ENCODE results near the gene PARD6G. TPM values are rescaled to one million over a fixed set of nuclear protein-coding genes. Genes with fewer than 3 reads are reported as not detected.

Gene PARD6G
- total and polyA plus RNA-seq, 2 experiments from 2014 or later: 6.9 to 18.5 TPM

- TF ChIP-seq, protein P1, sequence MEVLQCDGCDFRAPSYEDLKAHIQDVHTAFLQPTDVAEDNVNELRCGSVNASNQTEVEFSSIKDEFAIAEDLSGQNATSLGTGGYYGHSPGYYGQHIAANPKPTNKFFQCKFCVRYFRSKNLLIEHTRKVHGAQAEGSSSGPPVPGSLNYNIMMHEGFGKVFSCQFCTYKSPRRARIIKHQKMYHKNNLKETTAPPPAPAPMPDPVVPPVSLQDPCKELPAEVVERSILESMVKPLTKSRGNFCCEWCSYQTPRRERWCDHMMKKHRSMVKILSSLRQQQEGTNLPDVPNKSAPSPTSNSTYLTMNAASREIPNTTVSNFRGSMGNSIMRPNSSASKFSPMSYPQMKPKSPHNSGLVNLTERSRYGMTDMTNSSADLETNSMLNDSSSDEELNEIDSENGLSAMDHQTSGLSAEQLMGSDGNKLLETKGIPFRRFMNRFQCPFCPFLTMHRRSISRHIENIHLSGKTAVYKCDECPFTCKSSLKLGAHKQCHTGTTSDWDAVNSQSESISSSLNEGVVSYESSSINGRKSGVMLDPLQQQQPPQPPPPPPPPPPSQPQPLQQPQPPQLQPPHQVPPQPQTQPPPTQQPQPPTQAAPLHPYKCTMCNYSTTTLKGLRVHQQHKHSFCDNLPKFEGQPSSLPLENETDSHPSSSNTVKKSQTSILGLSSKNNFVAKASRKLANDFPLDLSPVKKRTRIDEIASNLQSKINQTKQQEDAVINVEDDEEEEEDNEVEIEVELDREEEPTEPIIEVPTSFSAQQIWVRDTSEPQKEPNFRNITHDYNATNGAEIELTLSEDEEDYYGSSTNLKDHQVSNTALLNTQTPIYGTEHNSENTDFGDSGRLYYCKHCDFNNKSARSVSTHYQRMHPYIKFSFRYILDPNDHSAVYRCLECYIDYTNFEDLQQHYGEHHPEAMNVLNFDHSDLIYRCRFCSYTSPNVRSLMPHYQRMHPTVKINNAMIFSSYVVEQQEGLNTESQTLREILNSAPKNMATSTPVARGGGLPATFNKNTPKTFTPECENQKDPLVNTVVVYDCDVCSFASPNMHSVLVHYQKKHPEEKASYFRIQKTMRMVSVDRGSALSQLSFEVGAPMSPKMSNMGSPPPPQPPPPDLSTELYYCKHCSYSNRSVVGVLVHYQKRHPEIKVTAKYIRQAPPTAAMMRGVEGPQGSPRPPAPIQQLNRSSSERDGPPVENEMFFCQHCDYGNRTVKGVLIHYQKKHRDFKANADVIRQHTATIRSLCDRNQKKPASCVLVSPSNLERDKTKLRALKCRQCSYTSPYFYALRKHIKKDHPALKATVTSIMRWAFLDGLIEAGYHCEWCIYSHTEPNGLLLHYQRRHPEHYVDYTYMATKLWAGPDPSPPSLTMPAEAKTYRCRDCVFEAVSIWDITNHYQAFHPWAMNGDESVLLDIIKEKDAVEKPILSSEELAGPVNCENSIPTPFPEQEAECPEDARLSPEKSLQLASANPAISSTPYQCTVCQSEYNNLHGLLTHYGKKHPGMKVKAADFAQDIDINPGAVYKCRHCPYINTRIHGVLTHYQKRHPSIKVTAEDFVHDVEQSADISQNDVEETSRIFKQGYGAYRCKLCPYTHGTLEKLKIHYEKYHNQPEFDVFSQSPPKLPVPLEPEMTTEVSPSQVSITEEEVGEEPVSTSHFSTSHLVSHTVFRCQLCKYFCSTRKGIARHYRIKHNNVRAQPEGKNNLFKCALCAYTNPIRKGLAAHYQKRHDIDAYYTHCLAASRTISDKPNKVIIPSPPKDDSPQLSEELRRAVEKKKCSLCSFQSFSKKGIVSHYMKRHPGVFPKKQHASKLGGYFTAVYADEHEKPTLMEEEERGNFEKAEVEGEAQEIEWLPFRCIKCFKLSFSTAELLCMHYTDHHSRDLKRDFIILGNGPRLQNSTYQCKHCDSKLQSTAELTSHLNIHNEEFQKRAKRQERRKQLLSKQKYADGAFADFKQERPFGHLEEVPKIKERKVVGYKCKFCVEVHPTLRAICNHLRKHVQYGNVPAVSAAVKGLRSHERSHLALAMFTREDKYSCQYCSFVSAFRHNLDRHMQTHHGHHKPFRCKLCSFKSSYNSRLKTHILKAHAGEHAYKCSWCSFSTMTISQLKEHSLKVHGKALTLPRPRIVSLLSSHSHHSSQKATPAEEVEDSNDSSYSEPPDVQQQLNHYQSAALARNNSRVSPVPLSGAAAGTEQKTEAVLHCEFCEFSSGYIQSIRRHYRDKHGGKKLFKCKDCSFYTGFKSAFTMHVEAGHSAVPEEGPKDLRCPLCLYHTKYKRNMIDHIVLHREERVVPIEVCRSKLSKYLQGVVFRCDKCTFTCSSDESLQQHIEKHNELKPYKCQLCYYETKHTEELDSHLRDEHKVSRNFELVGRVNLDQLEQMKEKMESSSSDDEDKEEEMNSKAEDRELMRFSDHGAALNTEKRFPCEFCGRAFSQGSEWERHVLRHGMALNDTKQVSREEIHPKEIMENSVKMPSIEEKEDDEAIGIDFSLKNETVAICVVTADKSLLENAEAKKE (CRISPR knock-in tag; IDR thresholded peaks at IDR 0.05): no peak
- TF ChIP-seq, protein P2, sequence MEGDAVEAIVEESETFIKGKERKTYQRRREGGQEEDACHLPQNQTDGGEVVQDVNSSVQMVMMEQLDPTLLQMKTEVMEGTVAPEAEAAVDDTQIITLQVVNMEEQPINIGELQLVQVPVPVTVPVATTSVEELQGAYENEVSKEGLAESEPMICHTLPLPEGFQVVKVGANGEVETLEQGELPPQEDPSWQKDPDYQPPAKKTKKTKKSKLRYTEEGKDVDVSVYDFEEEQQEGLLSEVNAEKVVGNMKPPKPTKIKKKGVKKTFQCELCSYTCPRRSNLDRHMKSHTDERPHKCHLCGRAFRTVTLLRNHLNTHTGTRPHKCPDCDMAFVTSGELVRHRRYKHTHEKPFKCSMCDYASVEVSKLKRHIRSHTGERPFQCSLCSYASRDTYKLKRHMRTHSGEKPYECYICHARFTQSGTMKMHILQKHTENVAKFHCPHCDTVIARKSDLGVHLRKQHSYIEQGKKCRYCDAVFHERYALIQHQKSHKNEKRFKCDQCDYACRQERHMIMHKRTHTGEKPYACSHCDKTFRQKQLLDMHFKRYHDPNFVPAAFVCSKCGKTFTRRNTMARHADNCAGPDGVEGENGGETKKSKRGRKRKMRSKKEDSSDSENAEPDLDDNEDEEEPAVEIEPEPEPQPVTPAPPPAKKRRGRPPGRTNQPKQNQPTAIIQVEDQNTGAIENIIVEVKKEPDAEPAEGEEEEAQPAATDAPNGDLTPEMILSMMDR (conservative IDR thresholded peaks at IDR 0.05; ENCODE audit: low read depth in 2 of 2): no peak
- TF ChIP-seq EZH2 (IDR thresholded peaks at IDR 0.05; ENCODE audit: low read depth, unreplicated experiment) (no peak), ETS1 (IDR thresholded peaks at IDR 0.05) (no peak), CREB1 (CRISPR knock-in tag; IDR thresholded peaks at IDR 0.05; ENCODE audit: low read depth) (no peak)
These were observed 4.8 kb upstream of the PARD6G start (continued) for GRCh38 chr18:80252136-80252535.

GRCh38 chr18:80251700-80252099 lies 4.4 kb upstream of the PARD6G start:
- H3K36me3 ChIP-seq (ENCODE audit: insufficient read depth): no peaks in the 10 kb centered on the region
- Mint-ChIP-seq H3K4me1 (no peaks in the 10 kb centered on the region), H3K27ac (no peak overlapping the region), H3K9me3 (peaks cover 31% of the 10 kb centered on the region), H3K27me3 (ENCODE audit: insufficient read depth, low read depth, poor library complexity) (peaks cover 11% of the 10 kb centered on the region), H3K36me3 (ENCODE audit: low read depth) (0 out of 3 replicates have a peak, but pooled peaks cover 4% of the 10 kb centered on the region), H3K4me3 (no peak overlapping the region)
- no peak overlapping the region for H3K27ac ChIP-seq (ENCODE audit: low read depth)
- DNase-seq (ENCODE audit: low spot score): no peak
- no peaks in the 10 kb centered on the region for H4K20me1 ChIP-seq (replicated peaks; ENCODE audit: insufficient read depth)
- H3K79me2 ChIP-seq (replicated peaks; ENCODE audit: insufficient read depth): no peaks in the 10 kb centered on the region
- peaks cover 4% of the 10 kb centered on the region; the same call in 1 of the 2 replicates for H3K27me3 ChIP-seq (ENCODE audit: insufficient read depth)
- no peak overlapping the region for H3K4me2 ChIP-seq
- H3K4me3 ChIP-seq: no peak overlapping the region
- no peak overlapping the region for H2AFZ ChIP-seq
- no peak for ATAC-seq
- no peaks in the 10 kb centered on the region; the same call in 1 of the 2 replicates for H3K9me2 ChIP-seq (ENCODE audit: insufficient read depth)
- TF ChIP-seq ZNF114 (CRISPR knock-in tag; IDR thresholded peaks at IDR 0.05): no peak
- H3K4me1 ChIP-seq (ENCODE audit: insufficient read depth): no peaks in the 10 kb centered on the region
- no peaks in the 10 kb centered on the region for H3F3A ChIP-seq (replicated peaks; ENCODE audit: low read depth)
